ENCODE data around the gene TRMT112. TPM values are rescaled to one million over a fixed set of nuclear protein-coding genes. Genes with fewer than 3 reads are reported as not detected.

The TRMT112 gene
- total RNA-seq, 2 donors from 2014 or later = 145 to 154 TPM

GRCh38 chr11:64356498-64357411 is 39.4 kb upstream of the TRMT112 start:
- H3K27me3 Mint-ChIP-seq (ENCODE audit: low read depth) = no peaks in the 10 kb centered on the region
- DNase-seq = peak; percentile 55 to 66

GRCh38 chr11:64355078-64355940 is 38.0 kb upstream of the TRMT112 start:
- ATAC-seq (replicated peaks in 1 of 2) (peak in 1 of 2 donors; percentile 25), DNase-seq (peak; percentile 50 to 67)
- no peaks in the 10 kb centered on the region for H3K9me3 Mint-ChIP-seq
- H3K4me1 Mint-ChIP-seq (ENCODE audit: low read depth) = peaks cover 38% of the 10 kb centered on the region
- H3K4me3 Mint-ChIP-seq = no peak overlapping the region
- no peaks in the 10 kb centered on the region for H3K27me3 Mint-ChIP-seq (ENCODE audit: low read depth)
- no peak overlapping the region for H3K27ac Mint-ChIP-seq
- H3K36me3 Mint-ChIP-seq (ENCODE audit: insufficient read depth in 2 of 2) = peaks cover 0 to 3% of the 10 kb centered on the region in 2 donors

More at GRCh38 chr11:64356498-64357411, 39.4 kb upstream of the TRMT112 start:
- no peaks in the 10 kb centered on the region for H3K9me3 Mint-ChIP-seq
- no peak overlapping the region for H3K27ac Mint-ChIP-seq
- no peaks in the 10 kb centered on the region for H3K36me3 Mint-ChIP-seq (ENCODE audit: insufficient read depth in 2 of 2)
- H3K4me3 Mint-ChIP-seq = peak overlapping the region; percentile 25 to 41
- peaks cover 47% of the 10 kb centered on the region for H3K4me1 Mint-ChIP-seq (ENCODE audit: low read depth)
- ATAC-seq (replicated peaks in 1 of 2) = no peak

- peaks cover 0 to 3% of the 10 kb centered on the region in 2 donors for H3K36me3 Mint-ChIP-seq (ENCODE audit: insufficient read depth in 2 of 2)
- H3K27me3 Mint-ChIP-seq (ENCODE audit: low read depth) = no peaks in the 10 kb centered on the region
- no peak overlapping the region for H3K4me3 Mint-ChIP-seq
- ATAC-seq (replicated peaks in 1 of 2) (no peak), DNase-seq (no peak)
- no peaks in the 10 kb centered on the region for H3K9me3 Mint-ChIP-seq
- H3K4me1 Mint-ChIP-seq (ENCODE audit: low read depth) = peaks cover 28% of the 10 kb centered on the region
- H3K27ac Mint-ChIP-seq = no peak overlapping the region
These were observed 36.6 kb upstream of the TRMT112 start for GRCh38 chr11:64353715-64354506.

GRCh38 chr11:64352995-64353714 is 35.8 kb upstream of the TRMT112 start:
- peaks cover 26% of the 10 kb centered on the region for H3K4me1 Mint-ChIP-seq (ENCODE audit: low read depth)

GRCh38 chr11:64352099-64352994 is 35.0 kb upstream of the TRMT112 start:
- no peaks in the 10 kb centered on the region for H3K9me3 Mint-ChIP-seq
- ATAC-seq (replicated peaks in 1 of 2) = no peak
- no peaks in the 10 kb centered on the region for H3K27me3 Mint-ChIP-seq (ENCODE audit: low read depth)
- peaks cover under 1 to 5% of the 10 kb centered on the region in 2 donors for H3K36me3 Mint-ChIP-seq (ENCODE audit: insufficient read depth in 2 of 2)
- H3K4me3 Mint-ChIP-seq = no peak overlapping the region
- H3K4me1 Mint-ChIP-seq (ENCODE audit: low read depth) = peaks cover 19% of the 10 kb centered on the region
- DNase-seq = no peak
- H3K27ac Mint-ChIP-seq = no peak overlapping the region

More at GRCh38 chr11:64352995-64353714, 35.8 kb upstream of the TRMT112 start:
- H3K9me3 Mint-ChIP-seq = no peaks in the 10 kb centered on the region
- no peak for DNase-seq
- H3K4me3 Mint-ChIP-seq = no peak overlapping the region
- peaks cover 0 to 3% of the 10 kb centered on the region in 2 donors for H3K36me3 Mint-ChIP-seq (ENCODE audit: insufficient read depth in 2 of 2)
- no peak for ATAC-seq (replicated peaks in 1 of 2)
- no peaks in the 10 kb centered on the region for H3K27me3 Mint-ChIP-seq (ENCODE audit: low read depth)
- no peak overlapping the region for H3K27ac Mint-ChIP-seq

- ATAC-seq (replicated peaks in 1 of 2) (no peak), DNase-seq (no peak)
- Mint-ChIP-seq H3K4me3 (no peak overlapping the region), H3K9me3 (no peaks in the 10 kb centered on the region), H3K4me1 (ENCODE audit: low read depth) (peaks cover 13% of the 10 kb centered on the region), H3K27ac (peak overlapping the region; percentile 20), H3K36me3 (ENCODE audit: insufficient read depth in 2 of 2) (peaks cover 2 to 6% of the 10 kb centered on the region in 2 donors), H3K27me3 (ENCODE audit: low read depth) (no peaks in the 10 kb centered on the region)
These were observed 33.8 kb upstream of the TRMT112 start for GRCh38 chr11:64351136-64351631.

- H3K27ac Mint-ChIP-seq = no peak overlapping the region
These were observed 32.0 kb upstream of the TRMT112 start for GRCh38 chr11:64349404-64349803.

GRCh38 chr11:64349025-64349387 is 31.6 kb upstream of the TRMT112 start:
- H3K4me1 Mint-ChIP-seq (ENCODE audit: low read depth) = peaks cover 13% of the 10 kb centered on the region
- no peak overlapping the region for H3K4me3 Mint-ChIP-seq
- no peak for DNase-seq
- no peaks in the 10 kb centered on the region for H3K27me3 Mint-ChIP-seq (ENCODE audit: low read depth)
- H3K27ac Mint-ChIP-seq = no peak overlapping the region
- H3K36me3 Mint-ChIP-seq (ENCODE audit: insufficient read depth in 2 of 2) = peaks cover 4 to 12% of the 10 kb centered on the region in 2 donors
- ATAC-seq (replicated peaks in 1 of 2) = no peak
- no peaks in the 10 kb centered on the region for H3K9me3 Mint-ChIP-seq

More at GRCh38 chr11:64349404-64349803, 32.0 kb upstream of the TRMT112 start:
- DNase-seq (no peak), ATAC-seq (replicated peaks in 1 of 2) (no peak)
- peaks cover 4 to 12% of the 10 kb centered on the region in 2 donors for H3K36me3 Mint-ChIP-seq (ENCODE audit: insufficient read depth in 2 of 2)
- H3K27me3 Mint-ChIP-seq (ENCODE audit: low read depth) = no peaks in the 10 kb centered on the region
- no peaks in the 10 kb centered on the region for H3K9me3 Mint-ChIP-seq
- peaks cover 13% of the 10 kb centered on the region for H3K4me1 Mint-ChIP-seq (ENCODE audit: low read depth)
- H3K4me3 Mint-ChIP-seq = no peak overlapping the region

- no peak overlapping the region for H3K27ac Mint-ChIP-seq
- no peak overlapping the region for H3K4me3 Mint-ChIP-seq
- ATAC-seq (replicated peaks in 1 of 2) (no peak), DNase-seq (no peak)
- no peaks in the 10 kb centered on the region for H3K27me3 Mint-ChIP-seq (ENCODE audit: low read depth)
- no peaks in the 10 kb centered on the region for H3K9me3 Mint-ChIP-seq
- peaks cover 13% of the 10 kb centered on the region for H3K4me1 Mint-ChIP-seq (ENCODE audit: low read depth)
- H3K36me3 Mint-ChIP-seq (ENCODE audit: insufficient read depth in 2 of 2) = peaks cover 4 to 12% of the 10 kb centered on the region in 2 donors
These were observed 31.1 kb upstream of the TRMT112 start for GRCh38 chr11:64348383-64349024.

GRCh38 chr11:64347193-64347867 is 30.0 kb upstream of the TRMT112 start:
- Mint-ChIP-seq H3K4me3 (no peak overlapping the region), H3K9me3 (no peaks in the 10 kb centered on the region), H3K27me3 (ENCODE audit: low read depth) (no peaks in the 10 kb centered on the region), H3K27ac (no peak overlapping the region), H3K4me1 (ENCODE audit: low read depth) (peaks cover 21% of the 10 kb centered on the region), H3K36me3 (ENCODE audit: insufficient read depth in 2 of 2) (peaks cover 4 to 12% of the 10 kb centered on the region in 2 donors)
- DNase-seq = no peak
- no peak for ATAC-seq (replicated peaks in 1 of 2)

All from activated T-cell treated with anti-CD3 and anti-CD28 coated beads, Interleukin-2, amount 50 U/mL, for 72 hours (primary cell).